ENCODE data around the gene IDUA. TPM values are rescaled to one million over a fixed set of nuclear protein-coding genes. Genes with fewer than 3 reads are reported as not detected.
"Not testable (repeated sequence)": the region's sequence is repeated elsewhere in the genome, so short reads cannot be mapped to it uniquely, and the experiment has no call there.

The IDUA gene
- total RNA-seq (10 to 100 TPM in 8 of 9 donors, 1 to 10 TPM in 1; 8.0 to 78.4 (median 30.8) TPM), polyA plus RNA-seq (100 to 1,000 TPM in 1 of 3 donors, 10 to 100 TPM in 1, 1 to 10 TPM in 1; 1.6 to 109 (median 90.6) TPM)
- long read RNA-seq, donor 1, partial matches to known transcripts = 5 of 11 reads
- long read RNA-seq, donor 1, other reads (novel, unspliced or antisense) = 5 of 11 reads
- long read RNA-seq, donor 2, partial matches to known transcripts = 25 of 25 reads
- long read RNA-seq, donor 2, other reads (novel, unspliced or antisense) = 0 of 25 reads
- long read RNA-seq, donor 3 = 0 reads
- long read RNA-seq, donor 4, partial matches to known transcripts = 2 of 3 reads
- long read RNA-seq, donor 4, other reads (novel, unspliced or antisense) = 0 of 3 reads
- long read RNA-seq, donor 5, transcript IDUA-201 (14 exons, 2,163 nt) = major isoform, 20 of 83 reads
- long read RNA-seq, donor 5, partial matches to known transcripts = 13 of 83 reads
- long read RNA-seq, donor 5, other reads (novel, unspliced or antisense) = 50 of 83 reads
- long read RNA-seq, donor 6, partial matches to known transcripts = 1 of 3 reads
- long read RNA-seq, donor 6, other reads (novel, unspliced or antisense) = 1 of 3 reads
- long read RNA-seq, donor 7 = 0 reads
- long read RNA-seq, donor 8, partial matches to known transcripts = 0 of 9 reads
- long read RNA-seq, donor 8, other reads (novel, unspliced or antisense) = 6 of 9 reads
- long read RNA-seq, donor 9 = 0 reads
- long read RNA-seq, donor 10 = 0 reads

DNA sequence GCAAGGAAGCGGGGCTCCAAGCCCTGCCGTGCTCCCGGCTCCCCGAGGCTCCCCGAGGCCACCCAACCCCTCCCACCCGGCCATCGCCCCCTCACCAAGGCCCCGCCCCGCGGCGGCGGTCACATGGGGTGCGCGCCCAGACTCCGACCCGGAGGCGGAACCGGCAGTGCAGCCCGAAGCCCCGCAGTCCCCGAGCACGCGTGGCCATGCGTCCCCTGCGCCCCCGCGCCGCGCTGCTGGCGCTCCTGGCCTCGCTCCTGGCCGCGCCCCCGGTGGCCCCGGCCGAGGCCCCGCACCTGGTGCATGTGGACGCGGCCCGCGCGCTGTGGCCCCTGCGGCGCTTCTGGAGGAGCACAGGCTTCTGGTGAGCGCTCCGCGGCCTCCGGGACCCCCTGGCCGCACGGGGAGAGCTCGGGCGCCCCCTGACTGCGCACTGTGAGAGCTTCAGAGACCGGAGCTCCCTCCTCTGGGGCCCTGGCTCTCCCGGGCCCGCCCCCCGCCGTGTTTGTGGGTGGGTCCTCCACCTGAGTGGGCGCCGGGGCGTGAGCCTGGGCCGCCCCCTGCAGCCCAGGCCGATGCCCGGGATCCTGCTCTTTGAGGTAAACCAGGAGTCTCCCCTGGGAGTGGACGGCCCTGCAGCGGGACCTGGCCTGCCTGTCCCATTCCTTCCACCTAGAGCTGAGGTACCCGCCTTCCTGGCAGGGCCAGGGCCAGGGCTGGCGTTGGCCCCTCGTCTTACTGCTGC is at the start of gene IDUA:
IDUA (plus strand) TSS at position 166 of the 745 bp plus-strand sequence; CDS start at position 207, 41 bp downstream.
- intact Hi-C loops (cut with DNase I) = no loop called here
- Histone ChIP-seq H3K27ac (peak within 1 kb of the TSS; percentile 38 to 88 (median 63)), H3K9me3 (replicated peaks in 1 of 3) (no peaks in the 10 kb centered on the region), H3K4me1 (replicated peaks in 1 of 2) (peaks cover 12 to 31% of the 10 kb centered on the region in 2 donors), H3K4me3 (peak within 1 kb of the TSS; percentile 1 to 92 (median 42)), H3K27me3 (no peaks in the 10 kb centered on the region), H3K36me3 (replicated peaks in 1 of 2) (peaks cover 0 to 7% of the 10 kb centered on the region in 2 donors)
- peak; percentile 80 to 86 (median 85) for DNase-seq
- 0 to 1% (median 1%) methylated on average over 18 to 69 of the region's 69 CpGs; no CpG with 5 or more reads in 1 of the 4 donors for WGBS, 4 donors
- TF ChIP-seq, protein P1, sequence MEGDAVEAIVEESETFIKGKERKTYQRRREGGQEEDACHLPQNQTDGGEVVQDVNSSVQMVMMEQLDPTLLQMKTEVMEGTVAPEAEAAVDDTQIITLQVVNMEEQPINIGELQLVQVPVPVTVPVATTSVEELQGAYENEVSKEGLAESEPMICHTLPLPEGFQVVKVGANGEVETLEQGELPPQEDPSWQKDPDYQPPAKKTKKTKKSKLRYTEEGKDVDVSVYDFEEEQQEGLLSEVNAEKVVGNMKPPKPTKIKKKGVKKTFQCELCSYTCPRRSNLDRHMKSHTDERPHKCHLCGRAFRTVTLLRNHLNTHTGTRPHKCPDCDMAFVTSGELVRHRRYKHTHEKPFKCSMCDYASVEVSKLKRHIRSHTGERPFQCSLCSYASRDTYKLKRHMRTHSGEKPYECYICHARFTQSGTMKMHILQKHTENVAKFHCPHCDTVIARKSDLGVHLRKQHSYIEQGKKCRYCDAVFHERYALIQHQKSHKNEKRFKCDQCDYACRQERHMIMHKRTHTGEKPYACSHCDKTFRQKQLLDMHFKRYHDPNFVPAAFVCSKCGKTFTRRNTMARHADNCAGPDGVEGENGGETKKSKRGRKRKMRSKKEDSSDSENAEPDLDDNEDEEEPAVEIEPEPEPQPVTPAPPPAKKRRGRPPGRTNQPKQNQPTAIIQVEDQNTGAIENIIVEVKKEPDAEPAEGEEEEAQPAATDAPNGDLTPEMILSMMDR (IDR thresholded peaks at IDR 0.05) = peak in 5 of 6 experiments; percentile 19 to 46 (median 34)
- TF ChIP-seq POLR2A (IDR thresholded peaks at IDR 0.05) = peak in 1 of 2 donors; percentile 44

GRCh38 chr4:939508-939907 is 47.3 kb upstream of the IDUA start:
- H3K36me3 ChIP-seq (replicated peaks in 1 of 2); H3K4me3 ChIP-seq; DNase-seq; H3K9me3 ChIP-seq (replicated peaks in 1 of 3); H3K27me3 ChIP-seq; H3K27ac ChIP-seq; intact Hi-C loops (cut with DNase I); H3K4me1 ChIP-seq (replicated peaks in 1 of 2): not testable (repeated sequence)
- 84 to 91% (median 89%) methylated on average over 3 to 4 of the region's 4 CpGs for WGBS, 4 donors

DNA sequence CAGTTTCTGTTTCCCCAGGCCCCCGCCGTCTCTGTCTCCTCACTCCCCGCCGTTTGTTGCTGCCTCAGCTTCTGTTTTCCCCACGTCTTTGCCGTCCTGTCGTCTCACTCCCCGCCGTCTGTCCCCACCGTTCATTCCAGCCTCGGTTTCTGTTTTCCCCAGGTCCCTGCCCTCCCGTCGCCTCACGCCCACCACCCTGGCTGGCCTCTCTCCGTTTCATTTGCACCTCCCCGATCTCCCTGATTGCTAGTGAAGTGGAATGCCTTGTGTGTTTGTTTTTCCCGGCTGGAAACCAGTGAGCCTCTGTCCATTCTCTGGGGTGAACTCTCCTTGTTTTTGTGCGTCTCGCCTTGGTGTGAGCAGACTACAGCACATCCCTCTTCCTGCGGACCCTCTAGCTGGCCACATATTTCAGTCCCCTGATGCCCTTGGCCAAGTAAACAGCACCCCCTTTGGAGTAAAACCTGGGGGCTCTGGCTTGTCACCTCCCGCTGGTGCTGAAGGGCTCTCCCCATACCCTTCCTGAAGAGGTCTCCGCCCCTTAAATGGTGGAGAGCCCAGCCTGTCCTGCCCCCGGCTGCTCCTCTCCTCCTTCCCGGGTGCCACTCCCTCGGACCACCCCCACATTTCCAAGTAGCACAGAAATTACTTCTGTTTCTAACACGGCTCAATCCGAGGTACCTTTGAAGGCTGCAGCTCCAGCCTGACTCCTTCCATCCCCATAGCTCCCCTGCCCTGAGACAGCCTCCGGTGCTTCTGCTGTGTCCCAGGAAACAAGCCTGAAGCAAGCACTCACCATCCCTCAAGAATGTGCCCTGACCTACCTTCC is 41.4 kb upstream of the IDUA start:
- intact Hi-C loops (cut with DNase I) = no loop called here
- Histone ChIP-seq H3K4me3 (no peak overlapping the region), H3K27me3 (no peaks in the 10 kb centered on the region), H3K4me1 (replicated peaks in 1 of 2) (peaks cover 0 to 3% of the 10 kb centered on the region in 2 donors), H3K36me3 (replicated peaks in 1 of 2) (no peaks in the 10 kb centered on the region), H3K27ac (no peak overlapping the region), H3K9me3 (replicated peaks in 1 of 3) (no peaks in the 10 kb centered on the region)
- DNase-seq = no peak
- 68 to 72% (median 70%) methylated on average over 28 of the region's 28 CpGs for WGBS, 4 donors
- TF ChIP-seq, protein P1 (IDR thresholded peaks at IDR 0.05) = no peak
- TF ChIP-seq POLR2A (IDR thresholded peaks at IDR 0.05) = no peak

DNA sequence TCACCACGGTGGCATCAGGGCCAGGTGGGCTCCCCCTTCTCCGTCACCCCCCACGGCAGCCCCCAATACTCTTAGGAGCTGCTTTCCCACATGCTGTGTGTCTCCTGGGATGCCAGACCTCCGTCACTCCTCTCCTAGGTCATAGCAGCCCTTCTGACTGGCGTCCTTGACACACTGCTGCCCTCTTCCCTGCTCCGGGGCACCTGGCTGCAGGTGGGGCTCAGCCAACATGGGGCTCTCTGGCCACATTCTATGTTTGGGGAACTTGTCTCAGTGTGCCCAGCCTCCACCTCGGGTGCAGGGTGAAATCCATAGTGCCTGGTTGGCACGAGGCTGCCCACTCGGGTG is 40.8 kb upstream of the IDUA start:
- no peaks in the 10 kb centered on the region for H3K9me3 ChIP-seq (replicated peaks in 1 of 3)
- H3K4me3 ChIP-seq = no peak overlapping the region
- WGBS, 4 donors = 62 to 75% (median 72%) methylated on average over 2 to 9 of the region's 9 CpGs
- H3K27ac ChIP-seq = no peak overlapping the region
- TF ChIP-seq, protein P1 (IDR thresholded peaks at IDR 0.05) = no peak
- TF ChIP-seq POLR2A (IDR thresholded peaks at IDR 0.05) = no peak
- intact Hi-C loops (cut with DNase I) = no loop called here
- no peaks in the 10 kb centered on the region for H3K36me3 ChIP-seq (replicated peaks in 1 of 2)
- H3K4me1 ChIP-seq (replicated peaks in 1 of 2) = peaks cover 0 to 3% of the 10 kb centered on the region in 2 donors
- H3K27me3 ChIP-seq = no peaks in the 10 kb centered on the region
- DNase-seq = no peak
